ENCODE data around the gene STYXL2.

Gene STYXL2

DNA sequence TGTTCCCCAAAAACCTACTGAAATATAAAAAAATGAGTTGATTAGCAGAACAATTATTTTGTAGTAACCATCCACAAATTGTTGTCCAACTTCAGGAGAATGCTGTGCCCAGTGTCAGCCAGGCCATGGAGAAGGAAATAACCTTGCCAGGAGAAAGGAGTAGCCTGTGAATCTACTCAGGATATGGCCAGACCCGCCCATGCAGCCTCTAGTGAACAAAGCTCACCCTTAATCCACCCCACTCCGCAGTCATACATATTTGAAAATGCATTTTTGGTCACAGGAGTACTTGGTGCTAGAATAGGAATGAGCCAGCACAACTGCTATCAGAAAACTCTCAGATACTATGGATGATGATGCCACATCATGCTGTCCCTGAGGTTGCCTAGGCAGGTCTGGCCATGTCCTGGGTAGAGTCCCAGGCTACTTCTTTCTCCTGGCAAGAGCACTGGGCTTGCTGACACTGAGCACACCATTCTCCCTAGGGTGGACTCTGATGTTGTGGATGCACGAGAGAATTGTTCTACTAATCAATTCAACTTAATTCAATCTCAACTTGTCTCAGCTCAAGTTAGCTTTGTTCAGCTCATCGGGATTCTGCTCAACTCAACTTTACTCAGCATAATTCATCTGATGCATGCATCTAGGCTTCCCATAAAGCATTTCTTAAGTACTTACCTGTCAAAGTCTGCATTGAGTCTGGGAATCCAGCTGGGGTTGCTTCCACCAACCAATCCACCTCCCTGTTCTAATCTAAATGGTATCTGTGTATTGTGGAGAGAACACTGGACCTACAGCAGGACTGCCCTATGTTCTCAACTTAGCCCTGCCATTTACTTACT is 18.2 kb downstream of the STYXL2 start:
- no peak overlapping the region for H3K4me3 ChIP-seq (ENCODE audit: low read depth, low read length)
- no peak for DNase-seq (ENCODE audit: low read depth)
- TF ChIP-seq CTCF (IDR thresholded peaks at IDR 0.05; ENCODE audit: insufficient read depth, low read depth, low read length, missing control alignments) = no peak

GRCh38 chr1:167114725-167115124 is 20.9 kb downstream of the STYXL2 start:
- no peak for DNase-seq (ENCODE audit: low read depth)
- no peak overlapping the region for H3K4me3 ChIP-seq (ENCODE audit: low read depth, low read length)
- TF ChIP-seq CTCF (IDR thresholded peaks at IDR 0.05; ENCODE audit: insufficient read depth, low read depth, low read length, missing control alignments) = no peak

DNA sequence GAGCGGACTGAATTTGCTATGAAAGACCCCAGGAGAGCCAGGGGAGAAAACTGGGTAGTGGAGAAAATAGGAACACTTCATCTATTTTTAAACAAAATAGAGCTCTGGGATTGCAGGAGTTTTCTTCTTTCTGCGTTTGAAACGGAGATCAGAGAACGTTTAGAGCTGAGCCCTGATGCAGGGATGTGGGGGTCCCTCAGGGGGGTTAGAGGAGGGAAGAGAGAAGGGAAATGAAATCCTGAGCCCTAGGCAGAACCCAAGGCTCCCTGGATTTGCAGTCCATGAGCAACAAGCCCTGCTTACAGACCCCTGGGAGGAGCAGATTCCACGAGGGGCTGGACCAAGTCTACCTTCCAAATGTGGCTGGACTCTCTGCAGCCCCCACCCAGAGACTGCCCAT is 21.8 kb downstream of the STYXL2 start:
- no peak for TF ChIP-seq CTCF (IDR thresholded peaks at IDR 0.05; ENCODE audit: insufficient read depth, low read depth, low read length, missing control alignments)
- no peak overlapping the region for H3K4me3 ChIP-seq (ENCODE audit: low read depth, low read length)

DNA sequence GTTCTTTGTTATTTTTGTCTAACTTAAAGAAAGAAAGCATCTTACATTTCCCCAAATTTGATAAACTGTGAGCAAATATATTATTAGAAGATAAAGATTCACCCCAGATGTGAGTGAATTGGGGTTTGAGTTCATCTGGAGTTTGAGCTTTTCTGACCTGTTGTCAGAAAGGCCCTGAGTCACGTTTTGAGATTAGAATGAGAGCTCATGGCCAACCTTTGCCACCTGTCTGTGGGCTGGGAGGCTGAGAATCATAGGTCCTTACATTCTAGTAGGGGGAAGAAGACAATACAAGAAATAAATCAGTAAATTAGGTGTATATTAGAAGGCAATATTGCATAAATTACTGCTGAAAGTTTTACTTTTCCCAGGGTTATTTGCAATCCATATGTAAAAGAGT is 22.3 kb downstream of the STYXL2 start:
- DNase-seq (ENCODE audit: low read depth) = no peak
- no peak for TF ChIP-seq CTCF (IDR thresholded peaks at IDR 0.05; ENCODE audit: insufficient read depth, low read depth, low read length, missing control alignments)
- no peak overlapping the region for H3K4me3 ChIP-seq (ENCODE audit: low read depth, low read length)

More for the DNA sequence above, 21.8 kb downstream of the STYXL2 start:
- no peak for DNase-seq (ENCODE audit: low read depth)

GRCh38 chr1:167117225-167117624 is 23.4 kb downstream of the STYXL2 start:
- H3K4me3 ChIP-seq (ENCODE audit: low read depth, low read length) = no peak overlapping the region
- TF ChIP-seq CTCF (IDR thresholded peaks at IDR 0.05; ENCODE audit: insufficient read depth, low read depth, low read length, missing control alignments) = no peak
- no peak for DNase-seq (ENCODE audit: low read depth)

DNA sequence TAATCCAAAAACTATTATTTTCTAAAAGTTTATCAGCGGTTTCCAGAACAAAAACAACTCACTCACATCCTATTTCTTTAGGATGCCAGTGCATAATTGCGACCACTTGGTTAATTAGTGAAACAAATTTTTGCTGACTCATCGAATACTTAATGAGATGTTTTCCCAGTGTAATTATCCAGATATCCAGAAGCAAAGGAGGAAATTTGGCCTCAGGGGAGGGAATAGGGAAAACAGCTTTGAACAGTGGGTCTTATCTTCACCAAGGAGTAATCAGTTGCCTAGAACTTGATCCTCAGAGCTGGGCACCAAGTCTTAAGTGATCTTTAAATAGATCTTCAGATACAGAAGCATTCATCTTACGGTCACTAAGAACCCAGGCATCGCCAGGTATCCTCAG is 24.3 kb downstream of the STYXL2 start:
- no peak overlapping the region for H3K4me3 ChIP-seq (ENCODE audit: low read depth, low read length)
- DNase-seq (ENCODE audit: low read depth) = no peak
- no peak for TF ChIP-seq CTCF (IDR thresholded peaks at IDR 0.05; ENCODE audit: insufficient read depth, low read depth, low read length, missing control alignments)

- no peak for TF ChIP-seq CTCF (IDR thresholded peaks at IDR 0.05; ENCODE audit: insufficient read depth, low read depth, low read length, missing control alignments)
- no peak overlapping the region for H3K4me3 ChIP-seq (ENCODE audit: low read depth, low read length)
- DNase-seq (ENCODE audit: low read depth) = no peak
These were observed 25.8 kb downstream of the STYXL2 start for GRCh38 chr1:167119696-167120095.
